Skin epidermis (tissue), 12 donors: ENCODE measurements around the gene SCARB1.
"Not testable (repeated sequence)": the region's sequence is repeated elsewhere in the genome, so short reads cannot be mapped to it uniquely, and the experiment has no call there.

Experiments
- H3K27ac ChIP-seq, 21 experiments: fragments of 200-600 bp; sonication (generic) in 11 of 21; one replicate each; pipeline ENCODE4 v1.5.0; 2020; ENCODE audit warnings: mild to moderate bottlenecking in 3 of 21, inconsistent platforms in 2 of 21, moderate library complexity in 2 of 21
- H3K4me3 ChIP-seq, 7 experiments: fragments of 200-600 bp; sonication (generic) in 2 of 7; one replicate each; pipeline ENCODE4 v1.5.0; 2020; ENCODE audit warnings: inconsistent platforms in 2 of 7, mild to moderate bottlenecking in 2 of 7, moderate library complexity in 1 of 7

SCARB1 gene

DNA sequence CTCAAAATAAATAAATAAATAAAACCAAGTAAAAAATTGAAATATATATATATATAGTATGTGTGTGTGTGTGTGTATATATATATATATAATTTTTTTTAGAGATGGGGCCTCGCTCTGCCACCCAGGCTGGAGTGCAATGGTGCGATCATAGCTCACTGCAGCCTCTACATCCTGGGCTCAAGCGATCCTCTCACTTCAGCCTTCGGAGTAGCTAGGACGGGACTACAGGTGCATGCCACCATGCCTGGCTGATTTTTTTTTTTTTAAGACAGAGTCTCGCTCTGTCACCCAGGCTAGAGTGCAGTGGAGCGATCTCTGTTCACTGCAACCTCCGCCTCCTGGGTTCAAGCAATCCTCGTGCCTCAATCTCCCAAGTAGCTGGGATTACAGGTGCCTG is 24.1 kb upstream of the SCARB1 start:
- not testable (repeated sequence) for H3K27ac ChIP-seq, H3K4me3 ChIP-seq

DNA sequence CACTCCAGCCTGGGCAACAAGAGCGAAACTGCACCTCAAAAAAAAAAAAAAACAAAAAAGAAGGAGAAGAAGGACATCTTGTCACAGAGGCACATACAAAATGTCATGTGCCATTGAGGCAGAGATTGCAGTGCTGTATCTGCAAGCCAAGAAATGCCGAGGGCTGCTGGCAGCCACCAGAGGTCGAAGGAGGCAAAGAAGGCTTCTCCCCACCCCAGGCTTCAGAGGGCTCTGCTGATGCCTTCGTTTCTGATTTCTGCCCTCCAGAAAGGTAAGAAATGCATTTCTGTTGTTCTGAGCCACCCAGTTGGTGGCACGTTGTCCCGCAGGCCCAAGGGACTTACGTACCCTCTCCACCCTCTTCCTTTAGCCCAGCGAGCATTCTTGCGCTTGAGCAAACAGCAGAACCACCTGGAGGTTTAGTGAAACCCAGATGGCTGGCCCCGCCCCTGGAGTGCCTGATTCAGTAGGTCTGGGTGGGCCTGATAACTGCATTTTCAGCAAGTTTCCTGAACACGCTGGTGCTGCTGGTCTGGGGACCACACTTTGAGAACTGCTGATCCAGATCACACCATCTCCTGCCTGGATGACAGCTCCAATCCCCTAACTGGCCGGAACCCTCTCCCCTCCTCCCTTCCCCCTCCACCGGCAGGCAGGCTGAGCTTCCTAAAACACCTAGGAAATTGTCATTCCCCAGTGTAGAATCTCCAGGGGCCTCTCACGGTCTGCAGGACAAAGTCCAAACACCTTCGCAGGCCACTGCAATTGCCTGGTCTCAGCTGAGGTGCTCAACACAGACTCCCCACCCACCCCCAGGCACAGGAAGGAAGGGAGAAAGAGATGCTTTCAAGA is 21.1 kb upstream of the SCARB1 start:
- H3K4me3 ChIP-seq, result no peak overlapping the region
- no peak overlapping the region for H3K27ac ChIP-seq

DNA sequence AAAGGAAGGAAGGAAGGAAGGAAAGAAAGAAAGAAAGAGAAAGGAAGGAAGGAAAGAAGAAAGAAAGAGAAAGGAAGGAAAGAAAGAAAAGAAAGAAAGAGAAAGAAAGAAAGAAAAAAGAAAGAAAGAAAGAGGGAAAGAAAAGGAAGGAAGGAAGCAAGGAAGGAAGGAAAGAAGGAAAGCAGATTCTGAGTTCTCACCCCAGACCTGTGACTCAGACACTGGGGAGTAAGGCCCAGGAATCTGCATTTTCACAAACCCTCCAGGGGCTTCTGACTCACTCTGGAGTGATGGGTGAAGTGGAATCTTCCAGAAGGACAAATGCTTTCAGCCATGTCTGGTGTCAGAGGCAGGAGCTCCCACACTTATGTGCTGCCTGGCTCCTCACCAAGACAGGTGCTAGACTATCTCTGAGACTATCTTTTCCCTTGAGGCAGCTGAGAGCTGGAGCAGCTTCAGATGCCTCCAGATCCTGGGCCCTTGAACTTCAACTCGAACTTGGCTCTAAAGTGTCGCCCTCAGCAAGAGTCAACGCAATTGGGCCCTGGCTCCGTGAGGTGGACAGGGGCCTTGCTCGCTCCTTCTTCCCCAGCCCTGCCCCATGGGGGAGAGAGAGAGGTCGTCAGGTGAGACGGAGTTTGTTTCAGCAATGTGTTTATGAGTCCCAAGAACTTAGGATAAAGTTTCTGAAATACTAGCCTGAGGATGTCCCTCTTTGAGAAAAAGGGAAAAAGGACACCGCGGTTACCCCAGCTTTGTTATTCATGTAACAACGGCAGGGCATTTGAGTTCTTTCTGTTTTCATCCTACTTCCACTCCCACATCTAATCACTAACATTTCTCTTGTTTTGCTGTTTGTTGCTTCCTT is 19.8 kb upstream of the SCARB1 start:
- Histone ChIP-seq H3K27ac (no peak overlapping the region), H3K4me3 (no peak overlapping the region)

DNA sequence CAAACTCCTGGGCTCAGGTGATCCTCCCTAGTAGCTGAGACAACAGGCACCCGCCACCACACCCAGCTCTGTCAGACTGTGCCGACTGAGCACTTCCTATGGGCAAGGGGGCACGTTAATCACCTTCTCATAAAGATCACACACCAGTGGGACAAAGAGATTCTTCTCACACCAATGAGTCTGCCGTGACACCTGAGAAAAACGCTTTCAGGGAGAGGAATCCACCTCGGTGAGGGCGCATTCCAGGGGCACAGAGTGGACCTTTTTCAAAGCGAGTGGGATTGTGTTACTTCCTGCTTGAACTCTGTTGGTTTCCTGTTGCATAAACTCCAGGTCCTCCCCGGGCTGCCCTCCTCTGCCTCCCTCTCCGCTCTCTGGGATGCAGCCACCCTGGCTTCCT is 17.5 kb upstream of the SCARB1 start:
- Histone ChIP-seq H3K27ac (no peak overlapping the region), H3K4me3 (no peak overlapping the region)

DNA sequence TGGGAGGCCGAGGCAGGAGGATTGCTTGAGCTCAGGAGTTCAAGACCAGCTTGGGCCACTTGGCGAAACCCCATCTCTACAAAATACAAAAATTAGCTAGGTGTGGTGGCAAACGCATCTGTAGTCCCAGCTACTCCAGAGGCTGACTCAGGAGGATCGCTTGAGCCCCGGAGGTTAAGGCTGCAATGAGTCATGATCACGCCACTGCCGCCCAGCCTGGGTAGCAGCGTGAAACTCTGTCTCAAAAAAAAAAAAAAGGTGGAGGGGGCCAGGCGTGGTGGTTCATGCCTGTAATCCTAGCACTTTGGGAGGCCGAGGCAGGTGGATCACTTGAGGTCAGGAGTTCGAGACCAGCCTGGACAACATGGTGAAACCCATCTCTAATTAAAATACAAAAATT is 16.7 kb upstream of the SCARB1 start:
- not testable (repeated sequence) for H3K4me3 ChIP-seq, H3K27ac ChIP-seq

DNA sequence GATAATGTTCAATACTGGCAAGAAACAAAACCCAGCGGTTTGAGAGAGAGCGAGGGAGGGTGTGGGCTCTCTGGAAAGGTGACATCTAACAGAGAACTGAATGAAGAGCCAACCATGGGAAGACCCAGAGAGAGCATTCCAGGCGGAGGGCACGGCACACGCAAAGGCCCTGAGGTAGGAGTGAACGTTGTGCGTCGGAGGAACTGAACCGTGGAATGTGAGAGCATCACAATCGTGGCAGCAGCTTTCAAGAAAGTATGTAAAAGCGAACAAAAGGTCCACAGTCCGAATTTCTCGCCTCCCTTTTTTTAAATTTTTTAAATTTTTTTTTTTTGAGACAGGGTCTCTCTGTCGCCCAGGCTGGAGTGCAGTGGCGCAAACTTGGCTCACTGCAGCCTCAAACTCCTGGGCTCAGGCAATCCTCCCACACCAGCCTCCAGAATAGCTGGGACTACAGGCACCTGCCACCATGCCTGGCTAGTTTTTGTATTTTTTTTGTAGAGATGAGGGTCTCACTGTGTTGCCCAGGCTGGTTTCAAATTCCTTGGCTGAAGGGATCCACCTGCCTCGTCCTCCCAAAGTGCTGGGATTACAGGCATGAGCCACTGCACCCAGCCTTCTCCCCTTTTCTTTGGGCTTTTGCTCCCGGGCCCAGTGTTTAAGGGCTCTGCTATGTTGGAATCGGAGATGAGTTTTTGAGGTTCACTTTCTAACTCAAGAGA is 15.3 kb upstream of the SCARB1 start:
- no peak overlapping the region for H3K27ac ChIP-seq
- no peak overlapping the region for H3K4me3 ChIP-seq

DNA sequence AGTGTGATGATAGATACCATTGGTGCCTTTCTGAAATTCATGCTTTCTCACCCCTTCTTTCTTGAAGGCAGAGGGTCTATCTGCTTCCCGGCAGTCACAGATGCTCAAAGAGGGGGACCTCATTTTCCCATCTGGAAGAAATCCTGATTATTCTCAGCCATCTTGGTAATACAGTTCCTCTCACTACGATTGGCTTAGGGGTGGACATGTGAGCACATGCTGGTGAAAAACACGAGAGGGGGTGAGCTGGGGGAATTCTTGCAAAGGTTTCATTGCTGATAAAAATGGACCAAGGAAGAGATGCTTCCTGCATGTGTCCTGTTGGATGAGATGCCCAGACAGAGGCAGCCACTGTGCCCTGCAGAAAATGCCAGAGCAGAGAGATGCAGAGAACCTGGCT is 13.8 kb upstream of the SCARB1 start:
- Histone ChIP-seq H3K27ac (no peak overlapping the region), H3K4me3 (no peak overlapping the region)

DNA sequence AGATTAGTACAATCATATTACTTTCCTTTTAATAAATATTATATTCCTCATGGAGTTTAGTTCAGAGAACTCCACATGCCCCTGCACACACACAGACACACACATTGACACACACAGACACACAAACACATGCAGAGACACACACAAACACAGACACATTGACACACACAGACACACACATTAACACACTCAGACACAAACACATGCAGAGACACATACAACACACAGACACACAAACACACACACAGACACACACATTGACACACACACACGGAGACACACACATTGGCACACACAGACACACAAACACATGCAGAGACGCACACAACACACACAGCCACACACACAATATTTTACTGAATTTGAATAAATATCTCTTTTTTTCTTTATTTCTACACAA is 12.5 kb upstream of the SCARB1 start:
- no peak overlapping the region for H3K4me3 ChIP-seq
- no peak overlapping the region for H3K27ac ChIP-seq

DNA sequence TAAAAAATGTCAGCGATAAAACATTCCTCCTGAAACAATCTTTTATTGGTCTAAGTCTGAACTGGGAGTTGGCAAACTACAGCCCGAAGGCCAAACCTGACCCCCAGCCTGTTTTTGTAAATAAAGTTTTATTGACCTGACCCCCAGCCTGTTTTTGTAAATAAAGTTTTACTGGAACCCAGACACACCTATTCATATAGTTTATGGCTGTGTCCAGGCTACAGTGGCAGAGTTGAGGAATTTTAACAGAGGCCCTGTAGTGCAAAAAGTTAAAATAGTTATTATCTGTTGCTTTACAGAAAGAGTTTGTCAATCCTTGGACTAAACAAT is 12.1 kb upstream of the SCARB1 start:
- Histone ChIP-seq H3K27ac (no peak overlapping the region), H3K4me3 (no peak overlapping the region)

DNA sequence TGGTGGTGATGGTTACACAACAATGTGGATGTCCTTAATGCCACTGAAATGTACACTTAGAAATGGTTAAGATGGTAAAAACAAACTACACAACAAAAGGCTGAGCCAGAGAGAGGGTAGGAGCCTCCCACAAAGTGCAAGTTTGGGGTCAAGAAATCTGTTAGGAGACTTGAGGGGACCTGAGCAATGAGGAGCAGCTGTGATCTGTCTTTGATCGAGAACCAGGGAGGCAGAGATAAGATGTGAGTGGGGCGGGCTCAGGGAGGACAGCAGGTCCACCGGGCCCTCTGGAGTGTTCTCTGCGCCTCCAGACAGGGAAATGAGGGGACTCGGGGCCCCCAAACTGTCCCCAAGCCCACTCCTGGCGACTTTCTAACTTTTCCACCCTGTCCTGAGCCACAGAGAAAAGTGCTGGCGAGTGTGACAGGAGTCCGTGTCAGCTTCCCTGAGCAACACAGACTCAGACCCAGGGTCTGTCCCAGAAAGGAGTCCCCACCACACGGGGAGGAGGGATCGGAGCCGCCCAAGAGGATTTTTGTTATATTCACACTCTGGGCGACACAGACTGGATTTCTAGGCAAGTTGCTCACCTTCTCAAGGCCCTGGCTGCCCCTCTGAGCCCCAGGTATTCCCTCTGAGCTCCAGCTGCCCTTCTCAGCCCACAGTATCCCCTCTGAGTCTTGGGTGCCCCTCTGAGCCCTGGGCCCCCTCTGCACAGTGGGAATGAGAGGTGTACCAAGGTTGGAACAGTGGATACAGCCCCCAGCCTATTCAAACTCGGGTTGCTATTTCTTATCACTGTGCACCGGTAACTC is 11.5 kb upstream of the SCARB1 start:
- Histone ChIP-seq H3K27ac (no peak overlapping the region), H3K4me3 (no peak overlapping the region)

DNA sequence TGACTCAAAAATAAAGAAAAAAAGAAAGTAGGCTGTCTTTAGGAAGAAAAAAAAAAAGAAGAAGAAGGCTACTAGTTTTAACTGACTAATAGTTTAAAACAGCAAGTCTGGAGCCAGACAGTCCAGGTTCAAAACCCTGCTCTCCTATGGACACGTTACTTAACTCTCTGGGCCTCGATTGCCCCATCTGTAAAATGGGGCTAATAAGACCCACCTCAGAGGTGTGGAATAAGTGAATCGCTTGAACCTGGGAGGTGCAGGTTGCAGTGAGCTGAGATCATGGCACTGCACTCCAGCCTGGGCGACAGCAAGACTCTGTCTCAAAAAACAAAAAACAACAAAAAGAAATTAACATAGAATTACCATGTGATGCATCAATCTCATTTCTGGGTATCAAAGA is 10.5 kb upstream of the SCARB1 start:
- Histone ChIP-seq H3K27ac (no peak overlapping the region), H3K4me3 (no peak overlapping the region)

DNA sequence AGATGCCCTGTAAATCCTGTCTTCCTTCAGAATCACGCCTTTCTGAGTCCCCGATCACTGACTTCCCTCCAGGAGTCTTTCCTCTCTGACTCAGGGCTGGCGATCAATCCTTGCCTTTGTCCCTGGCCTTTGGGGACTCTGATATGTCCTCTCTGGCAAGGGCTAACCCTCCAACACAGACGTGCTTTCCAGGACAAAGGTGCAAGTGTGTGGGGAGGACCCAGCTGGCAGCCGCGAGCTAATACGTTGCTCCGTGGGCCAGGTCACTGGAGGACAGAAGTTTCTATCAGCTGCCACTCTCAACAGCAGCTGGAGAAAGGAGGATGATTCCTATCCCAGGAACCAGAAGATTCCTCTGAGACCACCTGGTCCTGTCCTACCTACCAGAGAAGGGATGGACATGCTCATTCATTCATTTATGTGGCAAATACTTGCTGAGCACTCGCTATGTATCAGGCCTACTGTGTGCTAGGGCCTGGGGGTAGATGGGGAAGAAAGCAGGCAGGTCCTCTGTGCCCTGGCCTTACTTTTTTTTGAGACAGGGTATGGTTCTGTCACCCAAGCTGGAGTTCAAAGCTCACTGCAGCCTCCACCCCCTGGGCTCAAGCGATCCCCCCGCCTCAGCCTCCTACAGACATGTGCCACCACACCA is 8.5 kb upstream of the SCARB1 start:
- H3K4me3 ChIP-seq, result no peak overlapping the region
- H3K27ac ChIP-seq, result no peak overlapping the region

DNA sequence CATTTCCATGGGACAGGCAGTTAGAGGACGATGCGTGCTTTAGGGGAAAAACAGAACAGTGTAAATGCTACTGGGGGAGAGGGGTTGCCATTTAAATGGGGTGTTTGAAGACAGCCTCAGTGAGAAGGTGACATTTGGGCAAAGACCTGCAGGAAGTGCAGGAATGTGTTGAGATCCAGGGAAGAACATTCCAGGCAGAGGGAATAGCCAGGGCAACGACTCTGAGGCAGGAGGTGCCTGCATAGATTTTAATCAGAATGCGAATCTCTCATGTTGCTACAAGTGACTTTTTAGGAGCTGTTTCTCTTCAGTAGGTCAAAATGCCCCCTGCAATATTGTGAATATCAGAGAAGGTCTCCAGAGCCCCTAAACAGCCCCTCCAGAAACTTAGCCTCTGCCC is 7.6 kb upstream of the SCARB1 start:
- H3K27ac ChIP-seq, result no peak overlapping the region
- H3K4me3 ChIP-seq, result no peak overlapping the region

DNA sequence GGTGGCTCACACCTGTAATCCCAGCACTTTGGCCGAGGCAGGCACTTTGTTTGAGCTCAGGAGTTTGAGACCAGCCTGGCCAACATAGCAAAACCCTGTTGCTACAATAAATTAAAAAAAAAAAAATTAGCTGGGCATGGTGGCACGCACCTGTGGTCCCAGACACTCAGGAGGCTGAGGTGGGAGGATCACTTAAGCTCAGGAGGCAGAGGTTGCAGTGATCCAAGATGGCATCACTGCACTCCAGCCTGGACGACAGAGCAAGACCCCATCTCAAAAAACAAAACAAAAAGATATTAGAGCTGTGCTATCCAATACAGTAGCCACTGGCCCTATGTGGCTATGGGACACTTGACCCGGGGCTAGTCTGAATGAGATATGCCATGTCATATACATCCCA is 6.9 kb upstream of the SCARB1 start:
- Histone ChIP-seq H3K4me3 (no peak overlapping the region), H3K27ac (no peak overlapping the region)

DNA sequence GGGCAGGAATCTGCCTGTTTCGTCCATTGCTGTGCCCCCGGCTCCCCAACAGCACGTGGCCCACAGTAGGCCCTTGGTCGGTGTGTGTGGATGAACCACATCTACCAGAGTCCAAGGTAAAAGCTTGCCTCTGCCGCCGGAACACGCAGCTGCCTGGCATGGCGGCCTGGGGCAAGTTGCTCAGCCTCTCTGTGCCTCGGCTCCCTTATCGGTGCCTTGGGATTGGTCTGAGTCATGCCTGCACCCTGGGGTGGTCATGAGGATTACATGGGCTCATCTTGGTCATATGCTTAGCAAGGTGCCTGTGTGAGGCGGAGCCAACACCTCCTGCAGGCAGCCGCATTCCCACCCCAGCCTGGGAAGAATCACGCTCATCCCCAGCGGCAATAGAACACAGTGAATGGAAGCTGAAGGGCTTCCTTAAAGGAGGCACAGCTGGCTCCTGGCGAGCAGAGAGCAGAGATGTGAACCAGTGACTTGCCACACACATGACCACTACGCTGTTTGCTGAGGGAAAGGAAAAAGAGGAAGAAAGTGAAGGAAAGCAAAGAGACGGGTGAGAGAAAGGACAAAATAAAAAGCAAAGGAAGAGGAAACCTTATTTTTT is 5.5 kb upstream of the SCARB1 start:
- H3K4me3 ChIP-seq, result no peak overlapping the region
- H3K27ac ChIP-seq, result peak overlapping the region in 15 of 21 experiments; percentile 9 to 68 (median 52)

DNA sequence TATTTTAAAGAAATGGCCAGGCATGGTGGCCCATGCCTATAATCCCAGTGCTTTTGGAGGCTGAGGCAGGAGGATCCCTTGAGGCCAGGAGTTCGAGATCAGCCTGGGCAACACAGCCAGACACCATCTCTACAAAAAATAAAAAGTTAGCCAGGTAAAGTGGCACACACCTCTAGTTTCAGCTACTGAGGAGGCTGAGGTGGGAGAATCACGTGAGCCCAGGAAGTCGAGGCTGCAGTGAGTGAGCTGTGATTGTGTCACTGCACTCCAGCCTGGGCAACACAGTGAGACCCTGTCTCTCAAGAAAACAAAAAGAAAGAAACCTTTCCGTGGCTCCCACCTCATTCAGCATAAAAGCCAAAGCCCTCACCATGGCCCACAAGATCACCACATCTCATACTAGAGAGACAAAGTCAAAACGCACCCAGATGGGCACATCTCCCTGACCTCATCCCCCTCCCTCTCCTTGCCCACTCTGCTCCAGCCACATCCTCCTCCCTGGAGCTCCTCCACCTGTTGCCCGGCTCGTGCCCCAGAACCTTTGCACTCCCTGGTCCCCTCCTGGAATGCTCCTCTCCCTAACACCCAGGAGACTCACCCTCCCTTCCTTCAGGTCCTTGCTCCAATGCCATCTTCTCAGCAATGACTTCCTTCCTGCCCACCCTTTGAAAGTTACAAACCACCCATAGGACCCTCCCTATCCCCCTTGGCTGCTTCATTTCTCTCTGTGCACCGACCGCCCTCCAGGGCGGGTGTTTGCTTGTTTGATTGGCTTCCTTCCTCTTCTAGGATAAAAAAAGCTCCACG is 4.8 kb upstream of the SCARB1 start:
- Histone ChIP-seq H3K4me3 (no peak overlapping the region), H3K27ac (peak overlapping the region in 13 of 21 experiments; percentile 9 to 68 (median 54))

DNA sequence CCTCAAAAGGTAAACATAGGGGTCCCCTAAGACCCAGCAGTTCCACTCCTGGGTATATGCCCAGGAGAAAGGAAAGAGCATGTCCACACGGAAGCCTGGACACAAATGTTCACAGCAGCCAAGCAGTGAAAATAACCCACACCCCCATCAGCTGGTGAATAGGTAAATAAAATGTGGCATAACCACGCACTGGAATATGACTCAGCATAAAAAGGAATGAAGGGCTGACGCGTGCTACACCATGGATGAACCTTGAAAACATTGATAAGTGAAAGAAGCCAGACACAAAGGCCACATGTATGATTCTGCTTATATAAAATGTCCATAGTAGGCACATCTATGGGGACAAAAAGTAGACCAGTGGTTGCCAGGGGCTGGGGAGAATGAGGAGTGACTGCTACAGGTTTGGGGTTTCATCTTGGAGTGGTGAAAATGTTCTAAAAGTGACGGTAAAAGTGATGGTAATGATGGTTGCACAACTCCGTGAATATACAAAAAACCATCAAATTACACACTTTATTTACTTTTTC is 3.8 kb upstream of the SCARB1 start:
- H3K4me3 ChIP-seq, result no peak overlapping the region
- no peak overlapping the region for H3K27ac ChIP-seq

DNA sequence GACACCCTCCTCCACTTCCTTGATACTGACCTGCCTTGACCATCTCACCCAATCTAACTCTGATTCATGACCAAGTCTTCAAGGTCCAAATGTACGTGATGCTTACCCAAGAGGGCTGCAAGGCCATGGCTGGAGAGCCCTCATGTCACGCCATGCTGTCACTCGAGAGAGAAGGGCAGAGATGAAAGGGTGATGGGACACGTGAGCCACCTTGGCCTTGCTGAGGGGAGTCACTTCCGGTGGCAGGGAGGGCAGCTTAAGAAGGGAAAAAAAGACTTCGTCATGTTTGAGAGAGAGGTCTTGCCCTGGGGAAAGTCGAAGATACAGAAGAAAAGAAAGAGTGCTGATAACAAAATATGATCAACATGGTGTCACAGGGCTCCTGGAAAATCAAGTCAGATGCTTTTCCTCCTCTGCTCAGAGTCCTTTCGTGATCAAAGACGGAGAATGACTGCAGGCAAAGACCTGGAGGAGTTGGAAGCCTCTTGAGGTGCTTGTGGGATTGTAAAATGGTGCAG is 3.3 kb upstream of the SCARB1 start:
- no peak overlapping the region for H3K4me3 ChIP-seq
- H3K27ac ChIP-seq, result no peak overlapping the region
